KBM-7 (cell line): ENCODE results near the gene AGFG2.

Experiments used
- DNase-seq: peaks from one replicate; pipeline ENCODE4 v3.0.0-alpha.2; 2015
- in situ Hi-C: fragments of 300-500 bp; cut with MboI; formaldehyde crosslinking; loops from 2 replicates; pipeline ENCODE4 v1.14.3; 2020; ENCODE audit warnings: low sequenced_read_pairs, low pct_unique_long_range_greater_than_20kb, mixed read lengths

AGFG2 gene

DNA sequence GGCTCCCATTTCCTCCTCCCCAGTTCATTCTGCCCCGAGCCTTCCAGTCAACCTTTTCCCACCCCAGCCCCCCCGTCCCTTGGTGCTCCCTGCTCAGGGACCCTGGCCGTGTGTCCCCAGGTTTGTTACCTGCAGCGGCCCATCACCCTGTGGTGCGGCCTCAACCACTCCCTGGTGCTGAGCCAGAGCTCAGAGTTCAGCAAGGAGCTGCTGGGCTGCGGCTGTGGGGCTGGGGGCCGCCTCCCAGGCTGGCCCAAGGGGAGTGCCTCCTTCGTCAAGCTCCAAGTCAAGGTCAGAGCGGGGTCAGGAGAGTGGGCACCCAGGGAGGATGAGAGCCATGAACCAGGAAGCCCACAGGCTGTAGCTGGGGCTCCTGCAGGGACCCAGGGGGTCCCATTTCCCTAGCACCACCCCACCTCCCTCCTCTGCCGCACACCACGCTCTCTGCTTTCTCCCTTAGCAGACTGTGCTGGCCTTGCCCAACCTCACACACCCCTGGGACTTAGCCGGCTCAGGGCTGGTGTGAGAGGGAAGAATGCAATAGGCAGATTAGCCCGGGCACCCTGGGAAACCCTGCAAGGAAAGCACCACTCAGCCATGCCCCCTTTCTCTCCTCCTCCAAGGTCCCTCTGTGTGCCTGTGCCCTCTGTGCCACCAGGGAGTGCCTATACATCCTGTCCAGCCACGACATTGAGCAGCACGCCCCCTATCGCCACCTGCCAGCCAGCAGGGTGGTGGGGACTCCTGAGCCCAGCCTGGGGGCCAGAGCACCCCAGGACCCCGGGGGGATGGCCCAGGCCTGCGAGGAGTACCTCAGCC is 61.1 kb downstream of the AGFG2 start:
- in situ Hi-C loops: no loop called here
- DNase-seq: no peak

DNA sequence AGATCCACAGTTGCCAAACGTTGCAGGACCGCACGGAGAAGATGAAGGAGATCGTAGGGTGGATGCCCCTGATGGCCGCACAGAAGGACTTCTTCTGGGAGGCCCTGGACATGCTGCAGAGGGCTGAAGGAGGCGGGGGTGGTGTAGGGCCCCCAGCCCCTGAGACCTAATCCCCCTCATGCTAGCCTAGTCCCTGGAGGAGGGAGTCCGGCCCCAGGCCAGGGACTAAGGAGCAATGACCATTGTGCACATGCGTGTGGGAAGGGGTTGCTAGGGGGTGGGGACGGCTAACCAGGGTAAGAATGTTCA is 61.7 kb downstream of the AGFG2 start:
- DNase-seq: no peak
- in situ Hi-C loops: no loop called here

DNA sequence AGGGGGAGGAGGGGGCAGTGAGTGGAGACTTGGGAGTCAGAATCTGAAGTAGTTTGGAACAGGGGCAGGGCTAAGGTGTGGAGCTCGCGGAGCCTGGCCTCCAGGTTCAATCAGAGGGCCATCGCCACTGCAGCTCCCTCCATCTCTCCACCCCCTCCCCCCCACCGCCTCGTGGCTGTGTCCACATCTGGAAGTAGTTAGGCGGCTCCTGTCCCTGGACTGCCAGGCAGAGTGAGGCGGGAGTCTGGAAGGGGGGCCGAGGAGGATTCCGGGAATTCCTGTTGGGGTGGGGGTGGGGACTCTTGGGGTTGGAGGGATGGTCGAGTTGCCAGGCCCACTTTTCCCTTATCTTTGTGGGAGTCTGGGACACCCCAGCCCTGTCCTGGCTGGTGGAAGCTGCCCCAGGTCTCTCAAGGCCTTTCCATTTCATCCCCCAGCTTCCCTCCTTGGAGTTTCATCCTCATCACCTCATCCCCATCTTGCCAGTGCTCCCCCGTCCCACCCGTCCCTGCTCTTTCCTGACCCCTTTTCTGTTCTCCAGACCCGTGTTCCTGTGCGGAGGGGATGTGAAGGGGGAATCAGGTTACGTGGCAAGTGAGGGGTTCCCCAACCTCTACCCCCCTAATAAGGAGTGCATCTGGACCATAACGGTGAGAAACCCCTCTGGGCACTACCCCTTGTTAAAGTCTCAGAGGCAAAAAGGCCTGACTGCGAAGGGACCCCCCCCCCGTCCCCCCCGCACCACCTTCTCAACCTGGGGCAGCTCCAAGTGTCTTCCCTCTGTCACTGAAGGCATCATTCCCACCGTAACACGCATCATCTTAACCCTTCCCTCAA is 64.1 kb downstream of the AGFG2 start:
- no peak for DNase-seq
- in situ Hi-C loops: no loop called here

DNA sequence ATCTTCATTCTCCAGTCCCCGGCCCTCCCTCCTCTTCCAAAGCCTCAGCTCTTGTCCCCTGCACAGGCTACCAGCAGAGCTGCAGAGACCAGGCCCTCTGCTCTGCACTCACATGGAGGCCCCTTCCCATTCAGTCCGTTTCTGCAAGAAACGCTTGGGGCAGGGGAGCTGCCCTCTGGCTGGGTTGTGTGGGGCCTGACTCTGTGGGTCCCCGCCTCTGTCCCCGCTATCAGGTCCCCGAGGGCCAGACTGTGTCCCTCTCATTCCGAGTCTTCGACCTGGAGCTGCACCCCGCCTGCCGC is 64.7 kb downstream of the AGFG2 start:
- DNase-seq: no peak
- in situ Hi-C loops: no loop called here

DNA sequence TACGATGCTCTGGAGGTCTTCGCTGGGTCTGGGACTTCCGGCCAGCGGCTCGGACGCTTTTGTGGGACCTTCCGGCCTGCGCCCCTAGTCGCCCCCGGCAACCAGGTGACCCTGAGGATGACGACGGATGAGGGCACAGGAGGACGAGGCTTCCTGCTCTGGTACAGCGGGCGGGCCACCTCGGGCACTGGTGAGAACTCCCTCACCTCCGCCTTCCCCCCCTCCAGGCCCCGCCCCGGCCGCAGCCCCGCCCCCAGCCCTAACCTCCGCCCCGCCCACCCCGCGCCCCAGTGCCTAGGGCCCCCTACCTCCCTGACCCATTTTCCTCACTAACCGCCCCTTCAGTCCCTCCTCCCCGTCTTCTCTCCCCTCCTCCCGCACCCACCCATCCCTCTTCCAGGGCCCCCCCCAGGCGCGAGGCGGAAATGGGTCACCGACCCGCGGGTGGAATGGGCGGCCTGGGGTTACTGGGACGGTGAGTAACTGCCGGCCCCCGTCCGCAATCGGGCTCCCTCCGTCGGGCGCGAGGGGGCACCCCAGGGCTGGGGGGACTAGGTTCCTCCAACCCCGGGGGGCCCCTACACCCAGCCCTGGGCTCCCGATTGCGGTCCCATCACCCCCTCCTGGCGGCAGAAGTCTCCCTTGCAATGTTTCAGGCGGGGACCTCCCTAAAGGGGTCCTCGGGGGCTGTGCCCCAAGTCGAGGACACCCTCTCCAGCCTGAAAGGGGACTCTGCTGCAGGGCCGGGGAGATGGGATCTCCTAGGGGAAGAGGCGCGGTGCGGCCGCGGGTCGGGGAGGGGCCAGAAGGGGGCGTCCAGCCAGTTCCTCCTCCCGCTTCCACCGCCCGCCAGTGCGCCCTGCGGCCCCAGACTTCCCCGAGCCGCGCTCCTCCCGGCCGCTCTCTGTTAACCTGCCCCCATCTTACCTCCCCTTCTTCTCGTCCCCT is 65.3 kb downstream of the AGFG2 start:
- in situ Hi-C loops: no loop called here
- DNase-seq: peak; percentile 88

DNA sequence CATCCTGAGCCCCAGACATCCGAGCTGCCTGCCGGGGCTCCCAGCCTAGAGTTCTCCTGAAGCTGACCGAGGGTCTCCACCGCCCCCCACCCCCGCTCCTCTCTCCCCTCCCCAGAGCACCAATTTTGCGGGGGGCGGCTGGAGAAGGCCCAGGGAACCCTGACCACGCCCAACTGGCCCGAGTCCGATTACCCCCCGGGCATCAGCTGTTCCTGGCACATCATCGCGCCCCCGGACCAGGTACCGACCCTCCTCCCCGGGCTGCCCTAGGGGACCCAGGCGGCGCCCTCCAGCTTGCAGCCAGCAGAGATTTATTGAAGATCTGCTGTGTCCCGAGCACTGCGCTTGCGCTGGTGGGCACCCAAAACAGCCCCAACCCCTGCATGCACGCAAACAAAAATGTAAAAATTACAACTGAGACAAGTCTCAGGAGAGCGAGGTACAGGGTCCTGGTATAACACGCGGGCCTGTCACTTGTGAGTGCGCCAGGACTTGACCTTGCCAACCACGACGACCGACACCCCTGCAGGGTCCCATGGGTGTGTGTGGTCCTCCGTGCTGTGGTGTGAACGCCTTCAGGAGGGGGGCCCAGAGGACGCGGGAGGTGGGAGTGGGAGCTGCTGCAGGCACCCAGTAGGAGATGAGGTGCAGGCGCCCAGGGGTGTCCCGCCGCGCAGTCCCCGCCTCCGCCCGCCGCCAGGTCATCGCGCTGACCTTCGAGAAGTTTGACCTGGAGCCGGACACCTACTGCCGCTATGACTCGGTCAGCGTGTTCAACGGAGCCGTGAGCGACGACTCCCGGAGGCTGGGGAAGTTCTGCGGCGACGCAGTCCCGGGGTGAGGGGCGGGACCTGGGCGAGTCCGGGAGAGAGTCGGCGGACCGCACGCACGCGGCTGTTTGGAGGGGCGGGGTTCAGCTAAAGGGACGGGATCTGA is 66.2 kb downstream of the AGFG2 start:
- in situ Hi-C loops: no loop called here

DNA sequence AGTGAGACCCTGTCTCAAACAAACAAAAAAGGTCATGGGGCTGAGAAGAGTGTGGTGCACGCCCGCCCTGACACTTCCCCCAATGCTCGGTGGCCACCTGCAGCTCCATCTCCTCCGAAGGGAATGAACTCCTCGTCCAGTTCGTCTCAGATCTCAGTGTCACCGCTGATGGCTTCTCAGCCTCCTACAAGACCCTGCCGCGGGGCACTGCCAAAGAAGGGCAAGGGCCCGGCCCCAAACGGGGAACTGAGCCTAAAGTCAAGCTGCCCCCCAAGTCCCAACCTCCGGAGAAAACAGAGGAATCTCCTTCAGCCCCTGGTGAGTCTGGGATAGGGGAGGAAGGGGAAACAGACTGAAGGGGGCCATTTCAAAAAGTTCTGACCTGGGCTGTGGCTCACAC is 67.3 kb downstream of the AGFG2 start:
- in situ Hi-C loops: no loop called here

More for the DNA sequence above, 66.2 kb downstream of the AGFG2 start:
- no peak for DNase-seq

DNA sequence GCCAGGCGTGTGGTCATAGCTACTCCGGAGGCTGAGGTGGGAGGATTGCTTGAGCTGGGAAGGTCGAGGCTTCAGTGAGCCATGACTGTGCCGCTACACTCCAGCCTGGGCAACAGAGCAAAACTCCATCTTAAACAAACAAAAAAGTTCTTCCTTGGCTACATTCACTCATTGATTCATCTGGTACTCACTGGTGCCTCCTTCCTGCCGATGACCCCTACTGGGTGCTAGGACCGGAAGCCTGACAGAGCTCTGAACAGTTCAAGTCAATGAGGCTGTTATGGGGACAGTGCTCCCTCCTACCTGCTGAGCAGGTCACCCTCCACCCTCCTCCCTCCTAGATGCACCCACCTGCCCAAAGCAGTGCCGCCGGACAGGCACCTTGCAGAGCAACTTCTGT is 68.1 kb downstream of the AGFG2 start:
- in situ Hi-C loops: no loop called here
- no peak for DNase-seq

More for the DNA sequence above, 67.3 kb downstream of the AGFG2 start:
- DNase-seq: no peak

DNA sequence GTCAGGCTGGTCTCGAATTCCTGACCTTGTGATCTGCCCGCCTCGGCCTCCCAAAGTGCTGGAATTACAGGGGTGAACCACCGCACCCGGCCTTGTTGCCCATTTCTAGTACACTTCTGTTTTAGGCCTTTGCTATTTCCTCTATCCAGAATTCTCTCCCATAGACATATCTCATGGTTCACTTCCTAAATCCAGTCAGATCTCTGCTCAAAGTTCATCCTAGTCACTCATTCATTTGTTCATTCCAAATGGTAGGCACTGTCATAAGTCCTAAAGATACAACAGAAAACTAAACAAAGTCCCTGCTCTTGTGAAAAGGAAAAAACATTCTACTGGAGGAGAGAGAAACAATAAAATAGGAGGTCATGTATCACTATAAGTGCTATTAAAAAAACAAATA is 71.0 kb downstream of the AGFG2 start:
- in situ Hi-C loops: no loop called here

DNA sequence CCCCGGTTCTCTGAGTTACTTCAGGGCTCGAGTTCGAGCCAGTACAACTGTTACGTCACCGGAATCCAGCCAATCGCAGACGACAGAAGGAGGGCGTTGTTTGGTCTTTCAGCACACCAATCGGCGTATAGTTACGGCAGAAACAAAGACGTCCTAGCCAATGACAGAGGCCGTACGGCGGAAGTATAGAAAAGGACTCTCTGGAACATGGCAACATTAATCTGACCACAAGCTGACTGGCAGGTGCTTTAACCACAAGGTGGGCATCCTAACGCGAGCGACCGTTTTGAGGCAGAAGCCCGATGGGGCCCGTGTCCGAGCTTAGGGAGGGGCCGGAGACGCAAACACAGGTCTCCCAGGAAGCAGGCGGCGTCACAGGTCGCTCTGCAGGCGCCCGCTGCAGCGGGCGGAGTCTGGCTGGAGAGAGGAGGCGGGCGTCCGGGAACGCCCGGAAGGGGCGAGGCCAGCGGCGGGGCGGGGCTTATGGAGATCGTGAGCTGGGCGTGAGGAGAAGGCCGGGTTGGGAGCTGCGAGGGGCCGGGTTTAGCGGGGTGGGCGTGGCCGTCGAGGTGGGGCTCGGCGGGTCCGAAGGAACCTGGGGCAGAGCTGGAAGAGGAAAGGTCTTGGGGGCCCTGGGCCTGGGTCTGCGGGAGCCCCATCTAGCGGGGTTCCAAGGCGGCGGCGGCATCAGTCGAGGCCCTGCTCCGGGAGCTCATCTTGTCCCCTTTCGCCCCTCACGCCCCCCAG is 73.2 kb downstream of the AGFG2 start, which contains the start of gene MOSPD3:
MOSPD3 (plus strand) TSS at position 558 of the 747 bp plus-strand sequence. CDS start 252 bp downstream, outside the sequence.
- in situ Hi-C loops: no loop called here
- DNase-seq: peak; percentile 99

More for the DNA sequence above, 71.0 kb downstream of the AGFG2 start:
- DNase-seq: no peak

DNA sequence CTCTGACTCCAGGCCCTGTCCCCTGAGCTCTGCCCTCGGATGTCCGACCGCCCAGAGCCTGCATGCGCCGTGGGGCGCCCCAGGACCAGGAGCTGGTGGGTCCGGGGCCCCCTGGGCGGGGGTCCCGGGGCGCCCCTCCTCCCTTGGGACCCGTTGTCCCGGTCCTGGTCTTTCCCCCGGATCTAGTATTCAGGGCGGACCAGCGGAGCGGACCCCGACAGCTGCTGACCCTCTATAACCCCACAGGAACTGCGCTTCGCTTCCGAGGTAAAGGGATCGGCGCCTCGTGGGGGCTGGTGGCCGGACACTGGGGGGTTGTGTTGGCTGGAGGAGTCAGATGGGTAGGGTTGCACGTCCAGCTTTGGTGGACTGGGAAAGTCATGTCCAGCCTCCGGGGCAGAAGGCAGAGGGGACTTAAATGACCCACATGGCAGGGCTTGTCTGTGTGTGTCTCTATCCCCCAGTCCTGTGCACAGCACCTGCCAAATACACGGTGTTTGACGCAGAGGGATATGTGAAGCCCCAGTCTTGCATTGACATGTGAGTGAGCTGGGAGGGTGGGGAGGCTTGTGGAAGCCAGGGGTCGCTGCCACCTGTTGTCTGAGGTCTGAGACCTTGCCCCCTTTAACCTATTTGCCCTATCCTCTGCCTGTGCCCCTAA is 73.9 kb downstream of the AGFG2 start:
- in situ Hi-C loops: no loop called here
- no peak for DNase-seq

DNA sequence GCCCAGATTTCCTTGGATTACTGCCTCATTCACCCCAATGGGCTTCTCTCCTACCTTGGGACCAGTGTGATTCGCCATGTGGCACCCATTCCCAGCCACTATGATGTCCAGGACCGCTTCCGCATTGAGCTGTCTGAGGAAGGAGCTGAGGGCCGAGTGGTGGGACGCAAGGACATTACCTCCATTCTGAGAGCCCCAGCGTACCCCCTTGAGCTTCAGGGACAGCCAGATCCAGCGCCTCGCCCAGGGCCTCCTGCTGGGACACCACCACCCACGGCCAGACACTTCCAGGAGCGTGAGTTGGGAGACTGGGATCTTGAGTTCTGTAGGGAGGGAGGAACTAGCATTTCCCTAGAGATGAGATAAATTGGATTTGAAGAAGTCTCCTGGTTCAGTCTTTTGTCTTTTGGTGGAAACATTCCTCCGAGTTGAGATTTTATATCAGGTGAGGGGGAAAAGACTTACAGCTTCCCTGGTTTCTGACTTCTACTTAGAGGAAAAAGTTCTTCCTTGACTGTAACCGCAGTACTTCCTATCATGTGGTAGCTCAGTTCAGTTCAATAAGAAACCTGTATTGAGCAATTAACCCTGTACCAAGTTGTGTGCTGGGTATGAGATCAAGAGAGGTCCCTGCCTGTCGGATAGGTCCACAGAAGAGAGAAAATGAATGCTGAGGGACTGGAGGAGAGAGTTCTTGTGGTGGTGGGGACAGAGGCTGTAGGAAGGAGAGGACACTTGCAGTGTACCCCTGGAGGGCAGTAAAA is 74.6 kb downstream of the AGFG2 start:
- DNase-seq: no peak
- in situ Hi-C loops: no loop called here

DNA sequence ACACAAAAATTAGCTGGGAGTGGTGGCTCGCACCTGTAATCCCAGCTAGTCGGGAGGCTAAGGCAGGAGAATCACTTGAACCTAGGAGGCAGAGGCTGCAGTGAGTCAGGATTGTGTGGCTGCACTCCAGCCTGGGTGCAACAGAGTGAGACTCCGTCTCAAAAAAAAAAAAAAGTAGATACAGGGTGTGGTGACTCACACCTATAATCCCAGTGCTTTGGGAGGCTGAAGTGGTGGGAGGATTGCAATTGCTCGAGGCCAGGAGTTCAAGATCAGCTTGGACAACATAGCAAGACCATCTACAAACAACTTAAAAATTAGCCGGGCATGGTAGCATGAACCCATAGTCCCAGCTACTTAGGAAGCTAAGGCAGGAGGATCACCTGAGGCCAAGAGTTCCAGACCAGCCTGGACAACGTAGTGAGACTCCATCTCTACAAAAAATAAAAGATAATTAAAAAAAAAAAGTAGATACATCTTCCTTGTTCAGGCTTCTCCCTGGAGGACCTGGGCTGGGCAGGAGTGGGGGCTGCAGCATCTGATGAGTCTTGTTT is 75.4 kb downstream of the AGFG2 start:
- no peak for DNase-seq
- in situ Hi-C loops: no loop called here
